Myometrial cell (primary cell): ENCODE data around the gene ZNF649. TPM values are rescaled to one million over a fixed set of nuclear protein-coding genes. Genes with fewer than 3 reads are reported as not detected.

Experiments used
- total RNA-seq: library from RNA; depleted of rRNA; stranded (reverse); fragments of >200 nt; gene quantifications from 2 replicates; pipeline ENCODE4 v1.2.3, GENCODE V29; 2015

ZNF649 gene
- 1.2 and 3.4 TPM in 2 replicates for total RNA-seq

GRCh38 chr19:51904331-51905165 lies at the start of gene ZNF649:
Gene ZNF649 (minus strand): TSS chr19:51905017. CDS start chr19:51900107, 4,910 bp downstream.

GRCh38 chr19:51926784-51927741 lies 22.2 kb upstream of the ZNF649 start, which contains the start of gene ZNF613:
Gene ZNF613 (plus strand): TSS chr19:51927472. CDS start chr19:51936221, 8,749 bp downstream.

GRCh38 chr19:51887522-51888498 lies 17.0 kb downstream of the ZNF649 start, which contains the start of gene ZNF577:
Gene ZNF577 (minus strand): TSS chr19:51887951. CDS start chr19:51880382, 7,569 bp downstream.

Other genes with a start within 250 kb of the ZNF649 start
- gene SPACA6, start 211.7 kb downstream of the ZNF649 start, total RNA-seq, result 4.0 and 21.4 TPM in 2 replicates
- gene HAS1, start 181.0 kb downstream of the ZNF649 start, total RNA-seq, result not detected in 2 replicates
- gene FPR1, start 153.1 kb downstream of the ZNF649 start, total RNA-seq, result not detected in 2 replicates
- gene FPR2, start 143.8 kb downstream of the ZNF649 start, total RNA-seq, result not detected in 2 replicates
- not detected in 2 replicates for gene FPR3, start 109.9 kb downstream of the ZNF649 start, total RNA-seq
- gene ZNF577, start 17.1 kb downstream of the ZNF649 start, total RNA-seq, result 1.4 and 3.2 TPM in 2 replicates
- gene ZNF613, start 22.5 kb upstream of the ZNF649 start, total RNA-seq, result 3.7 and 8.1 TPM in 2 replicates
- 2.3 and 4.4 TPM in 2 replicates for gene ZNF350, start 81.8 kb upstream of the ZNF649 start, total RNA-seq
- gene ZNF615, start 103.2 kb upstream of the ZNF649 start, total RNA-seq, result 2.3 and 4.6 TPM in 2 replicates
- gene ZNF614, start 123.4 kb upstream of the ZNF649 start, total RNA-seq, result 5.5 and 5.7 TPM in 2 replicates
- gene ZNF432, start 143.8 kb upstream of the ZNF649 start, total RNA-seq, result 4.0 and 4.1 TPM in 2 replicates
- 5.5 and 8.3 TPM in 2 replicates for gene ZNF841, start 190.7 kb upstream of the ZNF649 start, total RNA-seq
- gene ZNF616, start 234.9 kb upstream of the ZNF649 start, total RNA-seq, result 4.6 and 6.1 TPM in 2 replicates